DMS53 treated with DMSO at 0.1 percent for 48 hours (cell line): ENCODE data around the gene TNIP2.
"Not testable (repeated sequence)": the region's sequence is repeated elsewhere in the genome, so short reads cannot be mapped to it uniquely, and the experiment has no call there.

Source experiments
- DNase-seq: peaks from one replicate; lab custom pipeline; 2025; ENCODE audit not compliant: unreplicated experiment; lab: John Stamatoyannopoulos, UW

TNIP2 gene

DNA sequence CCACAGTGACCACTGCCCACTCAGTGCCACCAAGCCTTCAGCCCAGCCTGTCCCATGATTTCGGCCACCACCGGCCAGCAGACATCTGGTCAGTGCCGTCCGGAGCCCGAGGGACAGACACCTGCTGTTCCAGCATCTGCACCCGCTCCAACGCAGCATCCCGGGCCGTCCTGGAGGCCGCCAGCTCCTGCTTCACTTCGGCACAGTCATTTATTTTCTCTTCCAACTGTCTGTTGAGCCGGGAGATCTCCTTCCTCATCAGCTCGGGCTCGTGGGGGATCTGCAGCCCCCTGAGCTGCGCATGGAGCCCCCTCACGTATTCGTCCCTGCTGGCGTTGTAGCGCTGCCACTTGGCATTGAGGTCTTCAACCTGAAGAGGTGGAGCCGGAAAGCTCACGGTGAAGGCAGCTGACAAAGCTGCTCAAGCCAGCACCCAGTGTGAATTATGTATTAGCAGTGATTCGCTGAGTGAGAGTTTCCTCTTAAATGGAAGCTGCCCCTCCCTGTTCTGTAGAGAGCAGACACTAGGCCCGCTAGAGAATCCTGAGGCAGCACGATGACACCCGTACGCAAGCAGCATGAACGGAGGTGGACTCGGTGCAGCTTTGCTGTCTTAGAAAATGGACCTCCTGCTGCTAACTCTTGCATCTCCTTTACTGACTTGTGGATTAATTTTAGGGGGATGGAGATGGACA, 11.4 kb downstream of the TNIP2 start:
- no peak for DNase-seq

GRCh38 chr4:2743518-2744445, 12.4 kb downstream of the TNIP2 start:
- DNase-seq, result no peak

DNA sequence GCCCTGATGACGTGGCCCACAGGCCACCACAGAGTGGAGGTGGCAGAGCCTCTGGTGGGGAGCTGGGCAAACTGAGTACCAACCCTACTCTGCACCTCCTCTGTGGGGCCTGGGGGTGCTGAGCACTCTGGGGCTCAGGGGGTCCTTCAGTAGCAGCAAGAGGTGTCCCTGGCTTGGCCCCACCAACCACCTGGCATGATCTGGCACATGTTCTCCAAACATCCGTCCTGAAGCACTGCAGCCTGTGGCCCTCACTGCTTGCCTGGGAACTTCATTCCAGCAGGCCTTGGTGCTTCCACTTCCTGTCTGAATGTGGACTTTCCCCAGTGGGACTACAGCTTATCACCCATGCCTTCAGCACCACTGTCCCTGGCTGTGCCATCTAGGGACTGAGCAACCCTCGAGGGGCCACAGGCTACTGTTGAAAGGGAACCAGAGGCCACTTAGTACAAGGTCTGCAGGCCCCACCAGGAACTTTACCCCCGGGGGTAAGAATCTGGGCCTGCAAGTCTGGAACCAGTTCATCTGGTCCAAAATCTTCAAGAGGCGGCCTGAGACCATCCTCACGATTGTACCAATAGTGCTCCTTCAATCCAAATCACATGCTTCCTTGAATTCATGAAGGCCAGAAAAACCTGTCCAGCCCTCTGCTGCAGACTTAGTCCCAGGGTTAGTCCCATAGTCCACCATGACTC, 13.2 kb downstream of the TNIP2 start:
- DNase-seq, result no peak

DNA sequence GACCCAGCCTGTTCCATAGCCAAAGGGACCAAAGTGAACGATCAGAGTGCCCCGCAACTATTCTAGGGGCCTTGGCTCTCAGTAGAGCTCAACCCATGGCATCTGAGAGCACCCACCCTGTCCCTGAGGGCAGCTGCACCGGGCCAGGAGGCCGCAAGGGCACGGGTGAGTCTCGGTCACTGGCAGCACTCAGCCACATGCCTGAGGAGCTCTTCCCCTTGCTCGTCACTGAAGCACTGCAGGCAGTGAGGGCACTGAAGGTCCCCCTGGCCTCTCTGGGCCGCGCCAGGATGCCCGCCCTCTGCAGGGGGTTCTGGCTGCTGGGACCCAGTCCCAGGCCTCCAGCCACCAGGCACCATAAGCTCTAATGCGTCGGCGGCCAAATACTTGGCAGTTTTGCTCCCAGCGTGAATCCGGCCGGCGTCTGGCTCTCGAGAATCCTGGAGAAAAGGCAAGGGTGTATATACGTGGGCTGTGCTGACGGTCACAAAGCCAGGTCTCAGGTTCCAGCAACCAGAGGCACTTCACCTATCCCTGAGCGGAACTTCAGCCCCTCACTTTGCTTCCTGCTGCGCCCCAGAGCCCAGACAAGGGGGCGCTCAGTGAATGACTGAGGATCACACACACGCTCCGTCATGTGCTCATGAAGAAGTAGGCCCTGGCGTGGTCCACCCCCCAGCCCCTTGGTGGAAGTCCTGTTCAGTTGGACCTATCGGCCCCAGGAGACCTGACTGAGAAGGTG, 13.9 kb downstream of the TNIP2 start:
- DNase-seq, result no peak

- DNase-seq, result no peak
Observed at GRCh38 chr4:2741626-2742025, 14.5 kb downstream of the TNIP2 start.

DNA sequence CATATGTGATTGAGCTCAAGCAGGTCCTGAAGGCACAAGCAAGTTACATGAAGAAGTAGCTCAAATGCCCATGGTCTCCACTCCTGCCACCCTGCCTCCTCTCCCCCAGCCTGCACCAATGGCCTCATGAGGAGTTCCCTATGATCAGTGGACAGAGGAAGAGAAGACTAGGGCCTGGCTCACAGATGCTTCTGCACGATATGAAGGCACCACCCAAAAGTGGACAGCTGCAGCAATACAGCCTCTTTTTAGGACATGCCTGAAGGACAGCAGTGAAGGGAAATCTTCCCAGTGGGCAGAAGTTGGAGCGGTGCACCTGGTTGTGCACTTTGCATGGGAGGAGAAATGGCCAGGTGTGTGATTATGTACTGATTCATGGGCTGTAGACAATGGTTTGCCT, 17.8 kb downstream of the TNIP2 start:
- DNase-seq, result not testable (repeated sequence)

DNA sequence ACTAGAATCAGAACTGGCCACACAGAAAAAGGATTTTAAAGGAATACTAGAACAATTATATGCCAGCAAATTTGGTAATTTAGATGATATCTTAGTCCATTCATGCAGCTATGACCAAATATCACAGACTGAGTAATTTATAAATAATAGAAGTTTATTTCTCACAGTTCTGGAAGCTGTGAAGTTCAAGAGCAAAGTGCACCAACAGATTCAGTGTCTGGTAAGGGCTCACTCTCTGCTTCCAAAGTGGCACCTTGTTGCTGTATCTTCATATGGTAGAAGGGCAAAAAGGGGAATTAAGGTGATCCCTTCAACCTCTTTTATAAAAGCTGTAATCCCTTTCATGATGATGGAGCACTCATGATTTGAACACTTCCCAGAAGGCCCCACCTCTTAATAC, 20.3 kb downstream of the TNIP2 start:
- DNase-seq, result no peak

- DNase-seq, result no peak
Observed at GRCh38 chr4:2734612-2735011, 21.5 kb downstream of the TNIP2 start.

- no peak for DNase-seq
Observed at GRCh38 chr4:2733844-2734574, 22.1 kb downstream of the TNIP2 start.

DNA sequence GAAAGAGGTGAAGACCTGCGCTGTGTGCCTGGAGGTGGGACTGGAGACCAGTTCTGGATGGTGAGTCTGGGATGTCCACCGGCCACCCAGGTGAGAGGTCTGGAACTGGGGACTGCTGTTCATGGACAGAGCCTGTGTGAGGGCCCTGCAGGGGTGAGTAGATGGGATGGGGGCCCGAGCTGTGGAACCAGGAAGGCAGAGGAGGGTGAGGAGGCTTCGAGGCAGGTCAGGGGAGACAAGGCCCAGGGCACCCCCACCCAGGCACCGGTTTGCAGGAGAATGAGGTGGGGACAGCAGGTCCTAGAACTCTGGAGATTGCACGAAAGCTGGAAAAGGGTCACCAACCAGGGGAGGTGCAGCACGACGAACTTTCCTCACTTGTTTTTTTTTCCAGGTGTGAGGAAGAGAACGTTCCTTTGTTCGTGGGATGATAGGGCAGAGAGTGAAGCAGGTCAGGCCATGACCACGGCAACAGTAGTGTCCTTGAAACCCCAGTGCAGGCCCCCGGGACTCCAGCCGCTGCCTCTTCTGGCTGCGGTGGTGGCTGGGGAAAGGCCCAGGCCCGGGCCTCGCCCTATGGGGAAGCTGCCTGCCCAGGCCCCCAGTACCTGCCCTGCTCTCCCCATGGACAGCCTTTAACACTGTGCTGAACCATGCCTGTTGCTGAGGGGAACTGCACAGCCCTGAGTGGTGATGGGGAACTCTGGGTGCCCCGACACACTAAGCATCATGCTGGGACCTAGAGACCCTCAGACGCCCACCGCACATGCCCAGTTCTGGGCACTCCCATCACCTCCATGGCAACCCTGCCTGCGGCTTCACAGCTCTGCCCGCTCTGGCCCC, 22.9 kb downstream of the TNIP2 start:
- DNase-seq, result no peak

DNA sequence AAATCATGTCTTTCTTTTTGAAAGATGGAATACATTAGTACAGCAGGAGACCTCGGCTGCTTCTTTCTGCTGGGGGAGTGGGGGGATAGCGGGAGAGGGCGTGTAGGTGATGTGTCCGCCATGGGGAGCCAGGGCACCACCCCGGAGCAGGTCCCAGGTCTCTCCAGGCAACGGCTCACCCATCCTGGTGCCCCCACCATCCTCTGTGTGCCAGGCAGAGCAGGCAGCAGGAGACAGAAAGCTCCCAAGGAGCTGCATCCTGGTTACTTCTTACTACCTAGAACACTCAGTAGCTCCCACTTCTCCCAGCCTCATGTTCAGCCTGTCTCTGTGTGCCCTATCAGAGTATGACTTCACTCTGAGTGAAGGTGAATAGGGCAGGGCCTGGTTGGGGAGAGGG, 23.6 kb downstream of the TNIP2 start:
- no peak for DNase-seq

- DNase-seq, result no peak
Observed at GRCh38 chr4:2731907-2732317, 24.2 kb downstream of the TNIP2 start.

- no peak for DNase-seq
Observed at GRCh38 chr4:2729533-2729875, 26.6 kb downstream of the TNIP2 start.

DNA sequence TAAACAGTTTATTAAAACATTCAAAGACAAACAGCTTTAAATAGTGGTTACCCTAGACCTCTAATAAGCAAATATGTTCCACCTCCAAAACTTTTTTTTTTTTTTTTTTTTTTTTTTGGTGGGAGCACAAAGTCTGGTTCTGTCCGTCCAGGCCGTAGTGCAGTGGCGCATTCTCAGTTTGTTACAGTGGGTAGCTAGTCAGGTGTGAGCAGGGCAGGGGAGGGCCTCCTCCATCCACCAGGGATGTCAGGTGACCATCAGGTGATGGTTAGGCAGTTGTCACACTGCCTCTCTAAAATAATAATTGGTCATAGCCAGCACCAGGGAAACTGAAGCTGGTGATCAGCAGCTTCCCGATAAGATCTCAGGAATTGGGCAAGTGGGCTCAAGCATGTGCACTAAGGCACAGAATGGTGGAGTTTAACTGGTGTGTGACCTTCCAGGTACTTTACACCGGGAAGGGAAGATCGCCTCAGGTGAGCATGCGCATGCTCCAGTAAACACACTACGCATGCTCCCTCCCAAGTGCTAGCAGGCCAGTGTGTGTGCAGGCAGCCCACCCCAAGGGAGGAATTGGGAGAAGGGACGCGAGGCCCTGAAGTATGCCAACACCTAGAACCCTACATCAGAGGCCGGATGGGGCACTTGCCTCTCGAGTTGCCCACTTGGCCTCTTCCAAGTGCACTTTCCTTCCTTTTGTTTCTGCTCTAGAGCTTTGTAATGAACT, 27.2 kb downstream of the TNIP2 start:
- no peak for DNase-seq

- no peak for DNase-seq
Observed at GRCh38 chr4:2728221-2728620, 27.9 kb downstream of the TNIP2 start.

- DNase-seq, result not testable (repeated sequence)
Observed at GRCh38 chr4:2726881-2727280, 29.3 kb downstream of the TNIP2 start.

DNA sequence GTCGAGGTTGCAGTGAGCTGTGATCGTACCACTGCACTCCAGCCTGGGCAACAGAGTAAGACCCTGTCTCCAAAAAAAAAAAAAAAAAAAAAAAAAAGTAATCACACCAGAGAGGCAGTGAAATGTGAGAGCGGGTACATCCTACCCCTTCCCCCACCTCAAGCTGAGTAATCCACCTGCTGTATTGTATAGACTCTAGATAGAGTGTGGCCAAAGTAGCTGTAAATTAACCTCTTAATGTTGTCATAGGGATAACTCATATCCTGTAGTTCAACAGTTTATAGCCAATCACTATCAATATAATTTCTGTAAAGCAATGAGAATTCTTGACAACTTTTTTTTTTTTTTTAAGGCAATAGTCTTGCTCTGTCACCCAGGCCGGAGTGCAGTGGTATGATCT, 30.8 kb downstream of the TNIP2 start:
- no peak for DNase-seq

GRCh38 chr4:2723751-2724150, 32.4 kb downstream of the TNIP2 start:
- no peak for DNase-seq

GRCh38 chr4:2722033-2722432, 34.1 kb downstream of the TNIP2 start:
- no peak for DNase-seq
